Cerebellar cortex (tissue), 1 donor: ENCODE data around the gene VOPP1.
A peak's percentile ranks its signal among the peaks of the same experiment; 100 is the strongest.

Experiments
- DNase-seq: peaks from one replicate; pipeline ENCODE4 v3.0.0-alpha.2; 2015; ENCODE audit warnings: low spot score

VOPP1 gene

GRCh38 chr7:55432939-55433784 is 139.1 kb downstream of the VOPP1 start:
- peak; percentile 66 for DNase-seq

GRCh38 chr7:55432506-55432905 is 139.8 kb downstream of the VOPP1 start:
- DNase-seq, result no peak

GRCh38 chr7:55431898-55432297 is 140.4 kb downstream of the VOPP1 start:
- DNase-seq, result no peak

GRCh38 chr7:55429835-55430499 is 142.3 kb downstream of the VOPP1 start:
- no peak for DNase-seq

- DNase-seq, result no peak
These were observed 144.5 kb downstream of the VOPP1 start for GRCh38 chr7:55427800-55428199.

- DNase-seq, result no peak
These were observed 145.0 kb downstream of the VOPP1 start for GRCh38 chr7:55427342-55427741.

GRCh38 chr7:55426676-55427075 is 145.6 kb downstream of the VOPP1 start:
- DNase-seq, result no peak

- DNase-seq, result no peak
These were observed 147.1 kb downstream of the VOPP1 start for GRCh38 chr7:55425141-55425752.

- no peak for DNase-seq
These were observed 148.4 kb downstream of the VOPP1 start for GRCh38 chr7:55423891-55424290.

- no peak for DNase-seq
These were observed 149.0 kb downstream of the VOPP1 start for GRCh38 chr7:55423277-55423711.
